Rectal smooth muscle tissue (tissue), 1 donor: ENCODE data around the gene SMC4.

Experiments used
- H3K27ac ChIP-seq: one replicate; pipeline ENCODE4 v1.7.0; 2013; ENCODE audit warnings: low read depth, low read length, inconsistent platforms
- H3K27me3 ChIP-seq: one replicate; pipeline ENCODE4 v1.7.0; 2013; ENCODE audit warnings: low read length; ENCODE audit not compliant: control insufficient read depth, insufficient read depth
- H3K36me3 ChIP-seq: one replicate; pipeline ENCODE4 v1.7.0; 2013; ENCODE audit warnings: low read length; ENCODE audit not compliant: control insufficient read depth, insufficient read depth
- H3K4me1 ChIP-seq: one replicate; pipeline ENCODE4 v1.7.0; 2013; ENCODE audit warnings: low read length; ENCODE audit not compliant: control insufficient read depth, insufficient read depth
- H3K4me3 ChIP-seq: one replicate; pipeline ENCODE4 v1.7.0; 2013; ENCODE audit warnings: low read length
- H3K9ac ChIP-seq: one replicate; pipeline ENCODE4 v1.7.0; 2013; ENCODE audit warnings: low read length

Gene SMC4

DNA sequence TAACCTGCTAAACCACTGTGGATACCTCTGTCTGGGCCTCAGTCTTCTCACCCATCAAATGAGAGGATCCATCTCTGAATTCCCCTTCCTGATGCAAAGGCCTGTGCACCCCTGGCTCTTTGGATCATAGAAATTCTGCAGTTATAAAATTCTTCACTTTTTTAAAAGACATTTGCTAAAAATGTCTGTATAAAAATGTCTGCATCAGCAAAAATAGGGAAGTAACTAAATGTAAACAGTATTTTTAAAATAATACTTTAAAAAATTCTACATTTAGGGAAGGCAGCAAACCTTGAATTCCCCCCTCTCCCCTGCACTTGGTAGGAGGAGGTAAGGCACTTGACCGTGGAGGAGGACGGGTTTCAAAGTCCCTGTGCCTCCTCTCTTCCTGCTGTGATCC, 75.7 kb downstream of the SMC4 start:
- no peaks in the 10 kb centered on the region for H3K4me1 ChIP-seq
- H3K36me3 ChIP-seq, result no peaks in the 10 kb centered on the region
- no peak overlapping the region for H3K4me3 ChIP-seq
- no peak overlapping the region for H3K27ac ChIP-seq
- no peak overlapping the region for H3K9ac ChIP-seq
- H3K27me3 ChIP-seq, result no peaks in the 10 kb centered on the region

DNA sequence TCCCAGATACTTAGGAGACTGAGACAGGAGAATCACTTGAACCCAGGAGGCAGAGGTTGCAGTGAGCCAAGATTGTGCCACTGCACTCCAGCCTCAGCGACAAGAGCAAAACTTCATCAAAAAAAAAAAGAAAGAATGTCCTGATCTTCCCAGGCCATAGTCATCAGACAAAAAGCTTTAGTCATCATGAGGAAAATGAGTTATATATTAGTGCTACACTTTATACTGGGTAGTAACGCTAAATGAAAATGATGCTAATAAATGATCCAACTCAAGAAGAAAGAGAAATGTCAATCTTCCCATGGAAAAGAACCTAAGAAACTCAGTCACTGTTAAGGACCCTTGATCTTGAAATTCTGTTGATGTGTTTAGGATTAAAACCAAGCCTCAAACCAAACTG, 76.4 kb downstream of the SMC4 start:
- H3K27ac ChIP-seq, result no peak overlapping the region
- H3K4me3 ChIP-seq, result no peak overlapping the region
- H3K4me1 ChIP-seq, result no peaks in the 10 kb centered on the region
- H3K9ac ChIP-seq, result no peak overlapping the region
- H3K27me3 ChIP-seq, result no peaks in the 10 kb centered on the region
- H3K36me3 ChIP-seq, result no peaks in the 10 kb centered on the region

DNA sequence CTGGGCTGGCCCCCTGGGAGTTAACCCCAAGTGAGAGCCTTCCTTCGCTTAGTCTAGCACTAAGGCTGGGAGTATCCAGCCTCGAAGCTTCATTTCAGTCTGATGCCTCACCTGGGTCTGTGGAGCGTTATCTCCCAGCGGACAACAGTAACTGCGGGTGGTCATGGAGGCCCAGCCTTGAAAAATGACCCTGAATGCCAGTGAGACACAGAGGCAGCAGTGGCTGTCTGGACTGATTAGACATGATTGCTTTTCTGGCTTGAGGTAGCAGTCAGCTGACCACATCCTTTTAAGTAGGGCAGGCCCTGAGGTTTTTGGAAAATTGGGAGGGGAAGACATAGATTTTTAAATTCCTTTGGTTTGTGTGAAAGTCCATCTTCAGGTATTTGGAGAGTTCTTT, 78.3 kb downstream of the SMC4 start:
- Histone ChIP-seq H3K4me1 (no peaks in the 10 kb centered on the region), H3K36me3 (no peaks in the 10 kb centered on the region), H3K27ac (no peak overlapping the region), H3K27me3 (no peaks in the 10 kb centered on the region), H3K4me3 (no peak overlapping the region), H3K9ac (no peak overlapping the region)

DNA sequence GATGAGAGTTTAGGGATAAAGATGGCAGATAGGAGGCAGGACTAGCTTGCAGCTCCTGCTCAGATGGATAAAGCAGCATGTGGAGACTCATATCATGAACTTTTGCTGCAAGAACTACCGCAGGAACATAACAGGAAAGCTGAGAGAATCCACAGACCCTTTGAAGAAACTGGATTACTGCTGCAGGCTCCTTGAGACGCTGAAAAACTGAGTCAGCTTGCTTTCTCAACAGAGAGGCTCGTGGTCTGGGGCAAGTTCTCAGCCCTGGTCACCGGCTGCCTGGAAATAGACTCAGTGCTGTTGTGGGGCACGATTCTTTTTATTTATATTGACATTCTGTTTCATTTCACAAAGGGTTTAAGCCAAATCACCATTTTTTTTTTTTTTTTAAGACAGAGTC, 78.9 kb downstream of the SMC4 start:
- no peak overlapping the region for H3K27ac ChIP-seq

DNA sequence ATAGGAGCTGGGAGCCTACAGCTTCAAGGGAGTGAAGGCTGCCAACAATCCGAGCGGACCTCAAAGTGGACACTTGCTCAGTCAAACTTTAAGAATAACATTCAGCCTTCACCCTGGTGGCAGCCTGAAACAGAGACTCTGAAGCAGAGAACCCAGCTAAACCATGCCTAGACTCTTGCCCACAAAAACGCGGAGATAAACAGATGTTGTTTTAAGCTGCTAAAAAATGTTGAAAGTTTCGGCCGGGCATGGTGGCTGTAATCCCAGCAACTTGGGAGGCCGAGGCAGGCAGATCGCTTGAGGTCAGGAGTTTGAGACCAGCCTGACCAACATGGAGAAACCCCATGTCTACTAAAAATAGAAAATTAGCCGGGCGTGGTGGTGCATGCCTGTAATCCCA, 79.9 kb downstream of the SMC4 start:
- no peak overlapping the region for H3K4me3 ChIP-seq
- no peaks in the 10 kb centered on the region for H3K36me3 ChIP-seq
- no peaks in the 10 kb centered on the region for H3K27me3 ChIP-seq
- H3K27ac ChIP-seq, result no peak overlapping the region
- H3K9ac ChIP-seq, result no peak overlapping the region
- no peaks in the 10 kb centered on the region for H3K4me1 ChIP-seq

More for the DNA sequence above, 78.9 kb downstream of the SMC4 start:
- Histone ChIP-seq H3K27me3 (no peaks in the 10 kb centered on the region), H3K9ac (no peak overlapping the region), H3K36me3 (no peaks in the 10 kb centered on the region), H3K4me1 (no peaks in the 10 kb centered on the region), H3K4me3 (no peak overlapping the region)

DNA sequence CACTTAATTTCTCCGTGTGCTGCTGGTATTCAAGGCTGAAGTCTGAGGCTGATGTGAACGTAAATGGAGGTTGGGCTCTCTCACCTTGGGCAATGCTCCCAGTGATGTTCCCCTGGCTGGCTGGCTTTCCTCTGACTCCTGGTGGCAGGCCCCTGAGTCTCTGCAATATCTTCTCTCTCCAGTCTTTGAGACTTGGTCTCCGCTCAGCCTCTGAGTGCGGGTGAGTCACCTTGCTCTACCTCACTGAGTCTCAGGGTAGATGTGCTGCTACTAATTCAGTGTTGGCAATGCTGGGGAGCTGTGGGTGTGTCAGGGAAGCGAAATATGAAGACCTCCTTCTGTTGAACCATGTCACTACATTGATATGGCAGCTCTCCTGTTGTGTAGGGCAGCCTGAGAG, 81.5 kb downstream of the SMC4 start:
- H3K4me1 ChIP-seq, result no peaks in the 10 kb centered on the region
- H3K9ac ChIP-seq, result no peak overlapping the region
- H3K27me3 ChIP-seq, result no peaks in the 10 kb centered on the region
- H3K36me3 ChIP-seq, result no peaks in the 10 kb centered on the region
- no peak overlapping the region for H3K4me3 ChIP-seq
- H3K27ac ChIP-seq, result no peak overlapping the region

DNA sequence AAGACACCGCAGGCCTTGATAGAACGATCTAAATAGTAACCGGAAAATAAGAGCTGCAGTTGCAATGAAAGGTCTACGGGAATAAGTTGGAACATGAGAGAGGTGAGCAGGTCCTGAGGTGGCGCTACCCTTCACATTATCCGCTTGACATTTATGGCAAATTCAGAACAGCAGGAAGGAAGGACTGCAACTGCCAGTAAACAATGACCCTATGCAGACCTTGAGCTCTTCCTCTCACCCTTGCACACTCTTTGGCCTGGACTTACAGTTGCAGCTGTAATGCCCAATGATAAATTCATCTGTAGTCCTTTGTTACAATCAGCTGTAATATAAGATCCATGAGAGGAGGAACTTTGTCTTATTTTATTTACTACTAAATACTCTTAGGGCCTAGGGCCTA, 82.4 kb downstream of the SMC4 start:
- Histone ChIP-seq H3K27ac (no peak overlapping the region), H3K36me3 (no peaks in the 10 kb centered on the region), H3K4me3 (no peak overlapping the region), H3K27me3 (no peaks in the 10 kb centered on the region), H3K9ac (no peak overlapping the region), H3K4me1 (no peaks in the 10 kb centered on the region)

DNA sequence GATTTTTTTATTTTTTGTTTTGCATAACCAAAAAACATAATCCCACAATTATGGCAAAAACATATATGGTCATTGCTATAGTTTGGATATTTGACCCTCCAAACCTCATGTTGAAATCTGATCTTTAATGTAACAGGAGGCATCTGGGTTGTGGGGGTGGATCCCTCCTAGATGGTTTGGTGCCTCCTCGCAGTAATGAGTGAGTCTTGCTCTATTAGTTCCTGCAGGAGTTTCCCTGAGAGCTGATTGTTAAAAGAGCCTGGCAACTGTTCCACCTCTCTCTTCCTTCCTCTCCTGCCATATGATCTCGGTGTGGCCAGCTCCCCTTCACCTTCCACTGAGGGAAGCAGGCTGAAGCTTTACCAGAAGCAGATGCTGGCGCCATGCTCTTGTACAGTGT, 83.3 kb downstream of the SMC4 start:
- Histone ChIP-seq H3K27me3 (no peaks in the 10 kb centered on the region), H3K4me1 (no peaks in the 10 kb centered on the region)

More for the DNA sequence above, 83.3 kb downstream of the SMC4 start:
- Histone ChIP-seq H3K4me3 (no peak overlapping the region), H3K27ac (no peak overlapping the region), H3K36me3 (no peaks in the 10 kb centered on the region), H3K9ac (no peak overlapping the region)
